Stimulated activated naive CD8-positive, alpha-beta T cell treated with anti-CD3 and anti-CD28 coated beads, Interleukin-15, Interleukin-2, amounts not matched to agents 100 U/mL and 50 U/mL, for 24 hours (primary cell): Measurements from ENCODE around the gene KCTD11.

Experiments
- ATAC-seq: fragments of 150-1000 bp; cut with Tn5 transposase; one replicate; pipeline ENCODE4 v1.10.0; 2021
- DNase-seq: peaks from one replicate; pipeline ENCODE4 v3.0.0; 2021

Gene KCTD11

GRCh38 chr17:7351665-7352502 is at the start of gene KCTD11:
KCTD11 (plus strand) TSS chr17:7352162.
- ATAC-seq (peak; percentile 59), DNase-seq (peak; percentile 87)

- DNase-seq: no peak
- ATAC-seq: no peak
Observed at GRCh38 chr17:7304179-7304578, 47.8 kb upstream of the KCTD11 start.

- peak; percentile 100 for DNase-seq
- peak; percentile 84 for ATAC-seq
Observed at GRCh38 chr17:7306911-7307685, 44.9 kb upstream of the KCTD11 start, which contains the start of gene EIF5A. EIF5A (plus strand) TSS chr17:7307628; CDS start chr17:7309636, 2,008 bp downstream.

GRCh38 chr17:7307686-7308624 is 44.0 kb upstream of the KCTD11 start:
- ATAC-seq (no peak), DNase-seq (peak; percentile 62)

GRCh38 chr17:7308625-7309433 is 43.1 kb upstream of the KCTD11 start:
- DNase-seq (peak; percentile 81), ATAC-seq (peak; percentile 26)

- ATAC-seq (no peak), DNase-seq (no peak)
Observed at GRCh38 chr17:7309628-7310027, 42.3 kb upstream of the KCTD11 start.

GRCh38 chr17:7311110-7311705 is 40.8 kb upstream of the KCTD11 start:
- no peak for ATAC-seq

GRCh38 chr17:7312432-7313087 is 39.4 kb upstream of the KCTD11 start:
- DNase-seq (no peak), ATAC-seq (no peak)

More at GRCh38 chr17:7311110-7311705, 40.8 kb upstream of the KCTD11 start:
- no peak for DNase-seq

GRCh38 chr17:7313088-7313889 is 38.7 kb upstream of the KCTD11 start:
- ATAC-seq: peak; percentile 10
- no peak for DNase-seq

GRCh38 chr17:7313890-7314718 is 37.9 kb upstream of the KCTD11 start:
- ATAC-seq: no peak

GRCh38 chr17:7314719-7315569 is 37.0 kb upstream of the KCTD11 start, which contains the start of gene GPS2:
GPS2 (minus strand) TSS chr17:7315360; CDS start chr17:7315052, 308 bp downstream.
- peak; percentile 82 for ATAC-seq
- DNase-seq: peak; percentile 96

More at GRCh38 chr17:7313890-7314718, 37.9 kb upstream of the KCTD11 start:
- no peak for DNase-seq

GRCh38 chr17:7315570-7316235 is 36.3 kb upstream of the KCTD11 start:
- DNase-seq: no peak
- ATAC-seq: no peak

- no peak for ATAC-seq
- no peak for DNase-seq
Observed at GRCh38 chr17:7317161-7317803, 34.7 kb upstream of the KCTD11 start.

GRCh38 chr17:7318121-7318860 is 33.7 kb upstream of the KCTD11 start:
- no peak for DNase-seq

GRCh38 chr17:7321466-7321865 is 30.5 kb upstream of the KCTD11 start:
- DNase-seq: no peak
- no peak for ATAC-seq

More at GRCh38 chr17:7318121-7318860, 33.7 kb upstream of the KCTD11 start:
- ATAC-seq: no peak
